ENCODE data around the gene MCM3AP. TPM values are rescaled to one million over a fixed set of nuclear protein-coding genes. Genes with fewer than 3 reads are reported as not detected.

MCM3AP gene
- total RNA-seq, 1 experiment from 2014 or later: 88.4 TPM

DNA sequence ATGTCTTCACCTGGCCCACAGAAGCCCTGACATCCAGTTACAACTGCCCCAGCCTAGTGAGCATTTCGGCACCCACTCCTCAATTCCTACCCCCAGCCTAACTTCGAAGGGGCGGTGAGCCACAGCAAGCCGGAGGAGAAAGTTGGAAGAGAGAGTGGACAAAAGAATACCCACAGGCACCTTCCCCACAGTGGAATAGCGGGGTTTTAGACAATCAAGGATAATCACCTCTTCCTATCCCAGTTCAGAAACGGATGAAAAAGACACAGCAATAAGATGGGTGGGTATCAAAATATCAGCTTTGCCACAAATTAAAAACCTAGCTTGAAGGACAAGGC lies 55.5 kb downstream of the MCM3AP start:
- H3K9me3 ChIP-seq (ENCODE audit: control insufficient read depth in 1 of 2, insufficient read depth in 1 of 2, low read depth in 1 of 2, low read length in 2 of 2): no peaks in the 10 kb centered on the region; a peak in 1 of 4 replicates
- H3K79me2 ChIP-seq (ENCODE audit: insufficient read depth, low read length): no peaks in the 10 kb centered on the region
- ChIA-PET CTCF (no interaction called here), POLR2A (no interaction called here), RAD21 (ENCODE audit: low non-redundant PET in 1 of 2, low total read pairs in 2 of 2, uncharacterized antibody in 2 of 2, unreplicated experiment in 2 of 2) (no interaction called here)
- ATAC-seq (no peak), DNase-seq (ENCODE audit: low read depth, low spot score) (no peak)
- no TSS peak for BruUV-seq (replicated peaks)
- no peaks in the 10 kb centered on the region for H4K20me1 ChIP-seq (ENCODE audit: insufficient read depth)
- H3K4me1 ChIP-seq (ENCODE audit: control insufficient read depth in 1 of 2, insufficient read depth in 2 of 2, low read length in 2 of 2): peaks cover 15 to 29% of the 10 kb centered on the region in 2 experiments
- TF ChIP-seq FOSL1 (IDR thresholded peaks at IDR 0.05; ENCODE audit: low read depth): no peak
- TF ChIP-seq POLR2A (IDR thresholded peaks at IDR 0.05; ENCODE audit: borderline replicate concordance, extremely low read depth, insufficient read depth, insufficient read length): no peak
- intact Hi-C loops (cut with micrococcal nuclease): loop anchor here (2.0 to 5.0 kb wide), 2 partner anchors 88 to 95 kb away; partner anchors contain the start of gene PCNT
- H2AFZ ChIP-seq (ENCODE audit: low read depth, low read length, poor library complexity, severe bottlenecking): no peak overlapping the region
- peak overlapping the region; percentile 71 for H3K9ac ChIP-seq (ENCODE audit: low read length)
- H3K27me3 ChIP-seq (ENCODE audit: insufficient read depth, low read length): no peaks in the 10 kb centered on the region
- H3K4me3 ChIP-seq (replicated peaks in 1 of 2; ENCODE audit: low read depth in 1 of 2, low read length in 2 of 2): peak overlapping the region; percentile 47 to 58
- H3K9me2 ChIP-seq (ENCODE audit: insufficient read depth): no peaks in the 10 kb centered on the region
- H3K4me2 ChIP-seq (ENCODE audit: low read length): peak overlapping the region; percentile 87
- peak overlapping the region; percentile 58 for H3K27ac ChIP-seq (ENCODE audit: low read depth, low read length)
- peaks cover 10 to 16% of the 10 kb centered on the region in 2 experiments; a peak in 3 of 4 replicates for H3K36me3 ChIP-seq (ENCODE audit: control insufficient read depth in 1 of 2, insufficient read depth in 2 of 2, low read length in 2 of 2)

DNA sequence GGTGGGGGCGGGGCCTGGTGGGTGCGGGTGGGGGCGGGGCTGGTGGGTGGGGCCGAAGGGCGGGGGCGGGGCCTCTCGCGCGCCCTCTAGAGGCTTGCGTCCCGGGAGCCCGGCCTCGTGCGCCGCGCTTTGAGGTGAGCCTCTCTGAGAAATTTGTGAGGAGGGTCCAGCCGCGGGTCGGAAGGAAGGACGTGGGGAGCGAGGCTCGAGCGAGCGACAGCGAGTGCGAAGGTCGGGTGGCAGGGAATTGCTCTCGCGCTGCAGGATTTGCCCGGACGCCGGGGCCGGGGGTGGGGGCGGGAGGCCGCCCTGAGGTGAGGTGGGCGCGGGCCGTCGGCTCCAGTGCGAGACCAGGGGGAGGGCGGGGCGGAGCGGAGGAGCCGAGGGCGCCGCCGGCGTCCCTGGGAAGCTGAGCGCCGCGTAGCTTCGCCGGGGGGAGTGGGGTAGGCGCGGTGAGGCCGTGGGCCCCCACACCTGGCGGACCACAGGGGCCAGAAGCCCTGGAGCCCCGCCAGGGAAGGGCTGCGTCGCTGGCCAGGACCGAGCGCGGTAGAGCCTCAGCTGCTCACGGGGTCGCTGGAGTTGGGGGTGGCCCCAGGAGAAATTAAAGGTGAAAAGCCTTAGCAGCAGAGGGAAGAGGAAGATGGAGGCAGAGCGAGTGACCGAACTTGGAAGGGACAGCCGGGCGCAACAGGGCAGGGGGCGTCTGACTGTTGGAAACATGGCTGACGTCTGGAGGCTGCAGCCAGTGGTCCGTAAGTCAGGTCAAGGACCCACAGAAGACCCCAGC lies 56.1 kb downstream of the MCM3AP start:
- no TSS peak for BruUV-seq (replicated peaks)
- no peak overlapping the region for H2AFZ ChIP-seq (ENCODE audit: low read depth, low read length, poor library complexity, severe bottlenecking)
- peaks cover 15 to 29% of the 10 kb centered on the region in 2 experiments for H3K4me1 ChIP-seq (ENCODE audit: control insufficient read depth in 1 of 2, insufficient read depth in 2 of 2, low read length in 2 of 2)
- RAD21 ChIA-PET (ENCODE audit: low non-redundant PET in 1 of 2, low total read pairs in 2 of 2, uncharacterized antibody in 2 of 2, unreplicated experiment in 2 of 2): no interaction called here
- intact Hi-C loops (cut with micrococcal nuclease): loop anchor here (2.0 to 5.0 kb wide), 2 partner anchors 87 to 95 kb away; partner anchors contain the start of gene PCNT
- no peaks in the 10 kb centered on the region for H3K9me2 ChIP-seq (ENCODE audit: insufficient read depth)
- peak overlapping the region; percentile 47 to 58 for H3K4me3 ChIP-seq (replicated peaks in 1 of 2; ENCODE audit: low read depth in 1 of 2, low read length in 2 of 2)
- no peaks in the 10 kb centered on the region for H3K27me3 ChIP-seq (ENCODE audit: insufficient read depth, low read length)
- POLR2A ChIA-PET: no interaction called here
- H3K4me2 ChIP-seq (ENCODE audit: low read length): peak overlapping the region; percentile 87
- H3K79me2 ChIP-seq (ENCODE audit: insufficient read depth, low read length): no peaks in the 10 kb centered on the region
- H3K27ac ChIP-seq (ENCODE audit: low read depth, low read length): peak overlapping the region; percentile 58; the same call in 1 of the 2 replicates
- peaks cover 5 to 10% of the 10 kb centered on the region in 2 experiments; a peak in 3 of 4 replicates for H3K36me3 ChIP-seq (ENCODE audit: control insufficient read depth in 1 of 2, insufficient read depth in 2 of 2, low read length in 2 of 2)
- TF ChIP-seq TCF7L2 (IDR thresholded peaks at IDR 0.05; ENCODE audit: borderline replicate concordance, extremely low read depth, insufficient read depth, insufficient read length) (peak; percentile 5), FOSL1 (IDR thresholded peaks at IDR 0.05; ENCODE audit: low read depth) (no peak), POLR2AphosphoS5 (IDR thresholded peaks at IDR 0.05; ENCODE audit: low read depth, low read length) (peak; percentile 56; the same call in 1 of the 2 replicates), SIN3A (IDR thresholded peaks at IDR 0.05; ENCODE audit: low read depth) (no peak)
- TF ChIP-seq, protein P1, sequence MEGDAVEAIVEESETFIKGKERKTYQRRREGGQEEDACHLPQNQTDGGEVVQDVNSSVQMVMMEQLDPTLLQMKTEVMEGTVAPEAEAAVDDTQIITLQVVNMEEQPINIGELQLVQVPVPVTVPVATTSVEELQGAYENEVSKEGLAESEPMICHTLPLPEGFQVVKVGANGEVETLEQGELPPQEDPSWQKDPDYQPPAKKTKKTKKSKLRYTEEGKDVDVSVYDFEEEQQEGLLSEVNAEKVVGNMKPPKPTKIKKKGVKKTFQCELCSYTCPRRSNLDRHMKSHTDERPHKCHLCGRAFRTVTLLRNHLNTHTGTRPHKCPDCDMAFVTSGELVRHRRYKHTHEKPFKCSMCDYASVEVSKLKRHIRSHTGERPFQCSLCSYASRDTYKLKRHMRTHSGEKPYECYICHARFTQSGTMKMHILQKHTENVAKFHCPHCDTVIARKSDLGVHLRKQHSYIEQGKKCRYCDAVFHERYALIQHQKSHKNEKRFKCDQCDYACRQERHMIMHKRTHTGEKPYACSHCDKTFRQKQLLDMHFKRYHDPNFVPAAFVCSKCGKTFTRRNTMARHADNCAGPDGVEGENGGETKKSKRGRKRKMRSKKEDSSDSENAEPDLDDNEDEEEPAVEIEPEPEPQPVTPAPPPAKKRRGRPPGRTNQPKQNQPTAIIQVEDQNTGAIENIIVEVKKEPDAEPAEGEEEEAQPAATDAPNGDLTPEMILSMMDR (IDR thresholded peaks at IDR 0.05 in 2 of 3, conservative IDR thresholded peaks at IDR 0.05 in 1 of 3; ENCODE audit: borderline replicate concordance in 1 of 3, insufficient read depth in 1 of 3, low read depth in 2 of 3, low read length in 2 of 3): peak in 2 of 3 experiments; percentile 41 to 60; a peak in 4 of 6 replicates
- no peaks in the 10 kb centered on the region for H4K20me1 ChIP-seq (ENCODE audit: insufficient read depth)
- DNase-seq (ENCODE audit: low read depth, low spot score) (no peak), ATAC-seq (peak; percentile 46)
- H3K9ac ChIP-seq (ENCODE audit: low read length): peak overlapping the region; percentile 71
- H3K9me3 ChIP-seq (ENCODE audit: control insufficient read depth in 1 of 2, insufficient read depth in 1 of 2, low read depth in 1 of 2, low read length in 2 of 2): no peaks in the 10 kb centered on the region; a peak in 1 of 4 replicates
- CTCF ChIA-PET: interaction anchor here (1.0 kb wide), 1 partner anchor 96 kb away, joined by 3 read pairs; a partner anchor contains a TSS
